ENCODE results near the gene GPR68. TPM values are rescaled to one million over a fixed set of nuclear protein-coding genes. Genes with fewer than 3 reads are reported as not detected.
"Not testable (repeated sequence)": the region's sequence is repeated elsewhere in the genome, so short reads cannot be mapped to it uniquely, and the experiment has no call there.

GPR68 gene
- polyA plus RNA-seq, 1 donor (not counting 4 experiments of a cell fraction or from before 2014, with no cell fraction given): 1.2 TPM

- Histone ChIP-seq H3K4me3 (ENCODE audit: control insufficient read depth in 2 of 3, extremely low read depth in 1 of 3, insufficient read depth in 2 of 3, low read depth in 1 of 3, low read length in 3 of 3) (no peak overlapping the region), H2AFZ (ENCODE audit: control insufficient read depth, low read length) (no peak overlapping the region), H3K36me3 (ENCODE audit: control insufficient read depth in 2 of 2, extremely low read depth in 1 of 2, insufficient read depth in 2 of 2, low read length in 2 of 2) (no peaks in the 10 kb centered on the region), H3K27me3 (ENCODE audit: control insufficient read depth, extremely low read depth, insufficient read depth, low read length) (no peaks in the 10 kb centered on the region), H3K27ac (ENCODE audit: control insufficient read depth, insufficient read depth, low read length) (no peak overlapping the region), H3K9ac (ENCODE audit: control insufficient read depth, extremely low read depth, insufficient read depth, low read length) (no peak overlapping the region), H3K4me1 (ENCODE audit: control insufficient read depth, extremely low read depth, insufficient read depth, low read length) (peaks cover 26% of the 10 kb centered on the region), H3K4me2 (ENCODE audit: control insufficient read depth, extremely low read depth, insufficient read depth, low read depth, low read length) (no peak overlapping the region), H3K79me2 (ENCODE audit: control insufficient read depth, insufficient read depth, low read length) (no peaks in the 10 kb centered on the region), H4K20me1 (ENCODE audit: control insufficient read depth, extremely low read depth, insufficient read depth, low read length) (no peaks in the 10 kb centered on the region), H3K9me3 (ENCODE audit: control insufficient read depth, low read depth, low read length) (no peaks in the 10 kb centered on the region), H3K9me1 (ENCODE audit: control insufficient read depth, extremely low read depth, insufficient read depth, low read length) (no peaks in the 10 kb centered on the region)
- dilution Hi-C loops (cut with MboI; ENCODE audit: extremely low pct_ligation_motif_present, low sequenced_read_pairs): no loop called here
- TF ChIP-seq EZH2 (IDR thresholded peaks at IDR 0.05; ENCODE audit: low read length) (no peak), CTCF (optimal IDR thresholded peaks at IDR 0.05 in 1 of 3, IDR thresholded peaks at IDR 0.05 in 1 of 3, conservative IDR thresholded peaks at IDR 0.05 in 1 of 3; ENCODE audit: extremely low read depth in 1 of 3, insufficient read depth in 2 of 3, low read length in 3 of 3) (no peak)
- DNase-seq (ENCODE audit: low read depth, low spot score) (no peak), FAIRE-seq (no peak)
Observed at GRCh38 chr14:91267965-91268437, 23.5 kb upstream of the GPR68 start.

GRCh38 chr14:91266276-91266675 is 21.8 kb upstream of the GPR68 start:
- H3K4me2 ChIP-seq (ENCODE audit: control insufficient read depth, extremely low read depth, insufficient read depth, low read depth, low read length); DNase-seq (ENCODE audit: low read depth, low spot score); H3K9ac ChIP-seq (ENCODE audit: control insufficient read depth, extremely low read depth, insufficient read depth, low read length); H2AFZ ChIP-seq (ENCODE audit: control insufficient read depth, low read length); H3K4me3 ChIP-seq (ENCODE audit: control insufficient read depth in 2 of 3, extremely low read depth in 1 of 3, insufficient read depth in 2 of 3, low read depth in 1 of 3, low read length in 3 of 3); H3K36me3 ChIP-seq (ENCODE audit: control insufficient read depth in 2 of 2, extremely low read depth in 1 of 2, insufficient read depth in 2 of 2, low read length in 2 of 2); H3K9me3 ChIP-seq (ENCODE audit: control insufficient read depth, low read depth, low read length); H3K79me2 ChIP-seq (ENCODE audit: control insufficient read depth, insufficient read depth, low read length); H3K27me3 ChIP-seq (ENCODE audit: control insufficient read depth, extremely low read depth, insufficient read depth, low read length); H3K9me1 ChIP-seq (ENCODE audit: control insufficient read depth, extremely low read depth, insufficient read depth, low read length); FAIRE-seq; dilution Hi-C loops (cut with MboI; ENCODE audit: extremely low pct_ligation_motif_present, low sequenced_read_pairs); H4K20me1 ChIP-seq (ENCODE audit: control insufficient read depth, extremely low read depth, insufficient read depth, low read length); H3K27ac ChIP-seq (ENCODE audit: control insufficient read depth, insufficient read depth, low read length): not testable (repeated sequence)
- H3K4me1 ChIP-seq (ENCODE audit: control insufficient read depth, extremely low read depth, insufficient read depth, low read length): peaks cover 26% of the 10 kb centered on the region

GRCh38 chr14:91265404-91265803 is 20.9 kb upstream of the GPR68 start:
- DNase-seq (ENCODE audit: low read depth, low spot score): no peak
- H3K27ac ChIP-seq (ENCODE audit: control insufficient read depth, insufficient read depth, low read length): no peak overlapping the region
- dilution Hi-C loops (cut with MboI; ENCODE audit: extremely low pct_ligation_motif_present, low sequenced_read_pairs): no loop called here

More at GRCh38 chr14:91265404-91265803, 20.9 kb upstream of the GPR68 start:
- no peaks in the 10 kb centered on the region for H4K20me1 ChIP-seq (ENCODE audit: control insufficient read depth, extremely low read depth, insufficient read depth, low read length)
- no peaks in the 10 kb centered on the region for H3K9me1 ChIP-seq (ENCODE audit: control insufficient read depth, extremely low read depth, insufficient read depth, low read length)
- no peaks in the 10 kb centered on the region for H3K36me3 ChIP-seq (ENCODE audit: control insufficient read depth in 2 of 2, extremely low read depth in 1 of 2, insufficient read depth in 2 of 2, low read length in 2 of 2)
- H3K4me3 ChIP-seq (ENCODE audit: control insufficient read depth in 2 of 3, extremely low read depth in 1 of 3, insufficient read depth in 2 of 3, low read depth in 1 of 3, low read length in 3 of 3): peak overlapping the region in 1 of 3 experiments; percentile 59
- peak; percentile 26 for FAIRE-seq
- H3K4me1 ChIP-seq (ENCODE audit: control insufficient read depth, extremely low read depth, insufficient read depth, low read length): peaks cover 26% of the 10 kb centered on the region
- peak overlapping the region; percentile 42 for H3K4me2 ChIP-seq (ENCODE audit: control insufficient read depth, extremely low read depth, insufficient read depth, low read depth, low read length)
- no peaks in the 10 kb centered on the region for H3K9me3 ChIP-seq (ENCODE audit: control insufficient read depth, low read depth, low read length)
- peak overlapping the region; percentile 24 for H3K9ac ChIP-seq (ENCODE audit: control insufficient read depth, extremely low read depth, insufficient read depth, low read length)
- no peaks in the 10 kb centered on the region for H3K79me2 ChIP-seq (ENCODE audit: control insufficient read depth, insufficient read depth, low read length)
- TF ChIP-seq EZH2 (IDR thresholded peaks at IDR 0.05; ENCODE audit: low read length) (no peak), CTCF (optimal IDR thresholded peaks at IDR 0.05 in 1 of 3, IDR thresholded peaks at IDR 0.05 in 1 of 3, conservative IDR thresholded peaks at IDR 0.05 in 1 of 3; ENCODE audit: extremely low read depth in 1 of 3, insufficient read depth in 2 of 3, low read length in 3 of 3) (no peak)
- H3K27me3 ChIP-seq (ENCODE audit: control insufficient read depth, extremely low read depth, insufficient read depth, low read length): no peaks in the 10 kb centered on the region
- peak overlapping the region; percentile 64 for H2AFZ ChIP-seq (ENCODE audit: control insufficient read depth, low read length)

Measured in keratinocyte (primary cell).